Thyroid gland (tissue), 4 donors: ENCODE measurements around the gene KIF20A.

Experiments used
- POLR2A ChIP-seq, 2 donors: fragments of 450-650 bp; IDR thresholded peaks; one replicate each; pipeline ENCODE4 v1.6.1; 2017; ENCODE audit warnings: antibody characterized with exemption in 2 of 2, mild to moderate bottlenecking in 2 of 2, moderate library complexity in 1 of 2
- TF ChIP-seq, protein P1 (sequence below), 6 experiments: fragments of 200-600 bp in 3 of 6; fragments of 450-650 bp in 3 of 6; sonication (generic) in 3 of 6; IDR thresholded peaks; one replicate each; pipeline ENCODE4 v1.5.1; 2016 to 2019; ENCODE audit warnings: antibody characterized with exemption in 6 of 6, mild to moderate bottlenecking in 2 of 6, inconsistent platforms in 1 of 6, moderate library complexity in 1 of 6

DNA sequence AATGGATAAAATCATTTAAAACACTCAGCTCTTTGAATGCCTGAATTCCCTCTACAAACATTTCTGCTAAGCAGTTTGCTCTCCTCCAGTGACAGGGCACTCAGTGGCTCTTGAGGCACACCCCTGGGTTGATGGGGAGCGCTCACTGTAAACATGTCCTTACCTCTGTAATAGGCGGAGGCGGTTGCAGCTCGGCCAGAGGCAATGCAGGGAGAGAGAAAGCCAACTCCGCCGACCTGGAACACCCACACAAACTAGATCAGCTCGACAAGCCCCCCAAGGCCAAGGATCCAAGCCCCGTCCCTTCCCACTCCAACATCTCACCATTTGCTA, 33.9 kb downstream of the KIF20A start:
- no peak for TF ChIP-seq POLR2A (IDR thresholded peaks at IDR 0.05)
- TF ChIP-seq, protein P1, sequence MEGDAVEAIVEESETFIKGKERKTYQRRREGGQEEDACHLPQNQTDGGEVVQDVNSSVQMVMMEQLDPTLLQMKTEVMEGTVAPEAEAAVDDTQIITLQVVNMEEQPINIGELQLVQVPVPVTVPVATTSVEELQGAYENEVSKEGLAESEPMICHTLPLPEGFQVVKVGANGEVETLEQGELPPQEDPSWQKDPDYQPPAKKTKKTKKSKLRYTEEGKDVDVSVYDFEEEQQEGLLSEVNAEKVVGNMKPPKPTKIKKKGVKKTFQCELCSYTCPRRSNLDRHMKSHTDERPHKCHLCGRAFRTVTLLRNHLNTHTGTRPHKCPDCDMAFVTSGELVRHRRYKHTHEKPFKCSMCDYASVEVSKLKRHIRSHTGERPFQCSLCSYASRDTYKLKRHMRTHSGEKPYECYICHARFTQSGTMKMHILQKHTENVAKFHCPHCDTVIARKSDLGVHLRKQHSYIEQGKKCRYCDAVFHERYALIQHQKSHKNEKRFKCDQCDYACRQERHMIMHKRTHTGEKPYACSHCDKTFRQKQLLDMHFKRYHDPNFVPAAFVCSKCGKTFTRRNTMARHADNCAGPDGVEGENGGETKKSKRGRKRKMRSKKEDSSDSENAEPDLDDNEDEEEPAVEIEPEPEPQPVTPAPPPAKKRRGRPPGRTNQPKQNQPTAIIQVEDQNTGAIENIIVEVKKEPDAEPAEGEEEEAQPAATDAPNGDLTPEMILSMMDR (IDR thresholded peaks at IDR 0.05) = no peak
